GM19240 (cell line): ENCODE results near the gene TMA7B.
"Not testable (repeated sequence)": the region's sequence is repeated elsewhere in the genome, so short reads cannot be mapped to it uniquely, and the experiment has no call there.

ENCODE experiments used
- DNase-seq: peaks from one replicate; pipeline ENCODE4 v3.0.0; 2011; ENCODE audit warnings: low spot score; ENCODE audit not compliant: insufficient read length

Gene TMA7B

DNA sequence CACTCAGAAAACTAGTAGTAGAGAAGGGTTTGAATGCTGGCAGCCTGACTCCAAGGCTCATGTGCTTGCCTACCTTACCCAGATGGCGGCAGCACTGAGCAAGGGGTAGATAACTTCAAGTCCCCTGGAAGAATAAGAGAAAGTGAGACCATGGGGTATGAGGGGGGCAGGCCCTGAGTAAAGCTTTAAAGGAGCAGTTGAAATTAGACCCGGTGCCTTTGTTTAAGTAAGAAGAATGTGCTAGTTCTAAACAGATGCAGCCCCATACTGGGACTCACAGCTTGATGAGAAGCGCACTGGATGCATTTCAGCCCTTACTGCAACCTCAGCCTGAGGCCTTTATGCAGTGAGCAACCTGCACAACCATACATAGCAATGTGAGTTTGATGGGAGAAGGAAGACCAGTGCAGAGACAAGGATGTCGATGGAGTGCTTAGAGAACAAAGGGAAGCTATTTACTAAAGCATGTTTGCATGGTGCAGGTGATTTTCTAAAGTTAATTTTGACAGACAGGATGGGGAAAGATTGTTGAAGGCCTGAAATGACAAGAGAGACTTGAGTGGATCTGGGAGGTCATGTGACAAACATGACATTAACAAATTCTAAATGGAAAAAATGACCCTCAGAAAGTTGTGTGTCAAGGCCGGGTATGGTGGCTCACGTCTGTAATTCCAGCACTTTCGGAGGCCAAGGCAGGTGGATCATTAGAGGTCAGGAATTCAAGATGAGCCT is 27.1 kb upstream of the TMA7B start:
- no peak for DNase-seq

DNA sequence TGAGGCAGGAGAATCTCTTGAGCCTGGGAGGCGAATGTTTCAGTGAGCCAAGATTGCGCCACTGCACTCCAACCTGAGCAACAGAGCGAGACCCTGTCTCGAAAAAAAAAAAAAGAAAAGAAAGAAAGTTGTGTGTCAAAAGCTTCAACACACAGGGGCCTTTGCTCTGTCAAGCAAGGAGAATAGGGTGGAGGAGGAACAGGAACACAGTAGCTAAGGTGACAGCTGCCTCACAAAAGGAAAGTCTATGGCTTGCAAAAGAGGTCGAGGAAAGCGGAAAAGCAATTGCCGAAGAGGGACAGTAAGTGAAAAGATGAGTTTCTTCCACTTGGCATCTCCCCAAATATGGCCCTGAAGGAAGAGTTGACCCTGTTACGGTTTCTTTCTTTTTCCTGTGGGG is 26.5 kb upstream of the TMA7B start:
- DNase-seq = no peak

DNA sequence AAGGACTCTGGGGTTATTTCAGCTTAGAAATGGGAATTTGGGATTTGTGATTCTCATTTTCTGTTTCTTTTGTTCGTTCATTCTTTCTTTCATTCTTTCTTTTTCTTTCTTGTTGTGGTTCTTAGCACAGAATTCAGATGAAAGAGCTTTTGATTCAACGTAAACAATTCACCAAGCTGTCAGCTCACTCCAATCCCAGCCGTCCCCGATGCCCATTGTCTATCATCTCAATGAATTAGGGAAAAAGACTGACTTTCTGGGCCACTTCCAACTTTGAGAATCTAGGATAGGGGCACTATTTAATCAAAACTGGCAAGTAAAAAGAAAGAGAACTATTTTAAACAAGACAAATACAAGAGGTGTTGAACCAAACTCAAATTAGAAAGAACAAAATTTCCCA is 25.1 kb upstream of the TMA7B start:
- DNase-seq = no peak

DNA sequence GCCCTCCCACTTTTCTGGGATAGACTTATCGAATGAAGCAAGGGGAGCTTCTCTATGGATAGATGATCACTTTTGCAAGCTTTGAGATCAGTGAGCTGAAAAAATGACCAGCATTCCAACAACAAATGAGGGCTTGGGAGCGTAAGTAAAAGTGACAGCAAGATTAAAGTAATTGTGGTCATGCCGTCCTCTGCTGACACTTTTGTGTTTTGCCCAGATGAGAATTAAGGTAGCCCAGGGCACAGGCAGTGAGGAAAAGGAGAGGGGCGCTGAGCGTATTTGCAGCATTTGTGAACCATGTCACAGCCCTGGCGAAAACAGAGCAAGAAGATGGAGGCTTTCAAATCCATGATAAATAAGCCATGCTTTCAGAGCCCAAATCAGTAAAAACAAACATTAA is 24.6 kb upstream of the TMA7B start:
- DNase-seq = no peak

DNA sequence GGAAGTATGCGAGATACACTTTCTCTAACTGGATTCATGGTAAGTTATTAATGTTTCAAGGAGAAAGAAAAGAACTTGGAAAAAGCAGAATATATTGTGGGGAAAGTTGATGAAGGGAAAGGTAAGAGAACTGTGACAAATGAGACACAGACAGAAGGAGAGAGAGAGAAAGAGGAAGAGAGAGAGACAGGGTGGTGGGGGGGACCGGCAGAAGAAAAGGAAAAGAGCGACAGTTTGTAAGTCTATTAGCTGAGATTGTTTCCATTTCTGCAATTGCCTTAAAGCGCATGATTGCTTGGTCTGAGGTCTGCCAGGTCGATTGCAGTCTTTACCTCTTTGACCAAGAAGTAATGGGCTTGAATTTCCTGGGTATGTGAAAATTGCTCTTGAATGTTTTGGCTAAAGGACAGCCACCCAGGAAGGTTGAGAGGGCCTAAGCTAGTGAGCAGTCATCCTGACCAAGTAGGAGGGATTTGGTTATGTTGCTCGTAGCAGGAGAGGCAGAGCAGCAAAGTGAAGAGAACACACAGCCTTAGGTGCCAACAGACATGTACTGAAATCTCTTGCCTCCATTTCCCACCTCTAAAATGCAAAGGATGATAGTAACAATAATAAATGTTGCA is 23.6 kb upstream of the TMA7B start:
- no peak for DNase-seq

DNA sequence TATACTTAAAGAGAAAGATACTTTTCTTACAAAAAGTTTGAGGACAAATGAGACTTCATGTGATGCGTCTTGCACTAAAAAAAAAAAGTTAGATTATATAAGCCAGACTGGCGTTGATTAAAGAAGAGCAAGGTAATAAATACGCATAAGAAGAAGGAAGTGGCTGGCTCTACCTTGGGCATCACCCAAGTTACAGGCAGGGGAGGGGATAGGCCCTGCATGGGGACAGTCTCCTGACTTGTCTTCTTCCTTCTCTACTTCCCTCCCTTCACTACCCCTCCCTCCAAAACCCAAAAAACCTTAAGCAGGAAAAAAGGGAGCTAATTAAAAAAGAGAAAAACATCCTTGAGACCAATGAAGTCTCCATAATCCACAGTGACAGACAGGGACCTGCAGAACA is 22.3 kb upstream of the TMA7B start:
- DNase-seq = no peak

DNA sequence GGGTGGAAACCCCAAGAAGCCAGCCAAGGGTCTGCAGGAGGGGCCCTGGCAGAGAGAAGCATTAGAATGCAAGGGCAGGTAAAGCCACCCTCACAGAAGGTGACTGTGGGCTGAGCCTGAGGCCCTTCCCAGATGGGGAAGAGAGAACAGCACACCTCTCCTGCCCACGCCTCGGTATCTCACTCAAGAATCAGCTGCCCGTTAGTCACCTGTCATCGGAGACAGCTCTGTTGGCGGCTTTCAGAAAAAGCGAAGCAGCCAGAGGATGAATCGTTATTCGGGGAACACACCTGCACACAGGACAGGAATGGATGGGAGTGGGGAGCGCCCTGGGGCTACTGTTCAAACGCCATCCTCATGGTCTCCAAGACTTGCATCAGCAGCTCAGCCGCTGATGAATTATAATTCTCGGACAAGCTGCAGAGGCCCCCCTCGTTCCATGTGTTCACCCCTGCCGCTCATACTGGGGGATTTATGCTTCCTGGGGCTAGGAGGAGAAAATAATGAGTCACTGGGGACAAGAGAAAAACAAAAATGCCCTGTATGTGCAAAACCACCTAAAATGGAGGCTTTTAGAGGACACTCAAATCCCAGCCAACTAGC is 21.6 kb upstream of the TMA7B start:
- no peak for DNase-seq

DNA sequence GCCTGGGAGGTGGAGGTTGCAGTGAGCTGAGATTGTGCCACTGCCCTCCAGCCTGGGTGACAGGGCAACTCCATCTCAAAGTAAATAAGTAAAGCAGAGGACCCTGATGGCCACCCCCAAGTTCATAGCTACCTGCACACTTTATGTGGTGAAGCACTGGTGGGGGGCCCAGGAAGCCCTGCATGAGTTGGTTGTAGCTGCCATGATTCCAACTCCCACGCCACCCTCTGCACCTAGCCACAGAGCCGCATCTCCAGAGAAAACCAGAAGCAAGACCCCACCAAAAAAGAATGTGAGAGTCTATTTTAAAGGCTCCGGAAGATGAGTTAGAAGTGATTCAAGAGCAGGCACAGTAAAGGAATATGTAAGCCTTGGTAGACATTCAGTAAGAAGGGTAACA is 20.4 kb upstream of the TMA7B start:
- no peak for DNase-seq

DNA sequence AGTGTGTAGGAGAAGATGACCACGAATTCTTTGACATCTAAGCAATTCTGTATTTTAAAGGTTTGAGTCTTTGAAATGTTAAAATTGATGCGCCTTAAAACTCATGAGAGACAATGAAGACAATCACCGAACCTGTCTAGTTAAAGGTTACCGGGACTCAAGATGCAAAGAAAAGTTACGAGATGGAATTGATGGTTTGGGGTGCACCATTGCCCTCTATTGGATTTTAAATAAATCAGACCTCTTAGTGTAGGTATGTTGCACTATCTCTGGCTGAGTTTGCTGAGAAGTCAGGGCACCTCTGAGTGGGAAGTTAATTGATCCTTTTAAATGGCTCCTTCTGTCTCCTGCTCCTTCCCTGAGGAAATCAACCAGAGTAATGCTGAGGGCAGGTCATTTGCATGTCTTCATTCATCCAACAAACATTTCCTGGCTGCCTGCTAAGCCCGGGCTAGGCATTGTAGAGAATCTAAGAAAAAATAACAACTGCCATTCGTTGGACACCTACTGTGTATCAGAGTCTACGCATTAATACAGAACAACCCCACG is 19.4 kb upstream of the TMA7B start:
- no peak for DNase-seq

DNA sequence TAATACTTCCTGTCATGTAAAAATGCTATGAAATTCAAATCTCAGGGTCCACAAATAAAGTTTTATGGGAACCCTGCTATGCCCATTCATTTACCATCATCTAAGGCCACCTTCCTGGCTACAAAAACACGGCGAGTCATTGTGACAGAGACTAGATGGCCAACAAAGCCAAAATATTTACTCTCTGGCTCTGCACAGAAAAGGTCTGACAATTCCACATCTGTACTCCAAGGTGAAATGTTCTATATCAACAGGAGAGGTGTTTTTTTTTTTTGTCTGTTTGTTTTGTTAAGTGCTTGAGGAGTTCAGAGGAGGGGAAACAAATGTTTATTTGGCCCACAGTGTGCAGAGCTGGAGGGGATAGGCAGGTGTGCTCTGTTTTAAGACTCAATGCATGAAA is 18.6 kb upstream of the TMA7B start:
- DNase-seq = no peak

DNA sequence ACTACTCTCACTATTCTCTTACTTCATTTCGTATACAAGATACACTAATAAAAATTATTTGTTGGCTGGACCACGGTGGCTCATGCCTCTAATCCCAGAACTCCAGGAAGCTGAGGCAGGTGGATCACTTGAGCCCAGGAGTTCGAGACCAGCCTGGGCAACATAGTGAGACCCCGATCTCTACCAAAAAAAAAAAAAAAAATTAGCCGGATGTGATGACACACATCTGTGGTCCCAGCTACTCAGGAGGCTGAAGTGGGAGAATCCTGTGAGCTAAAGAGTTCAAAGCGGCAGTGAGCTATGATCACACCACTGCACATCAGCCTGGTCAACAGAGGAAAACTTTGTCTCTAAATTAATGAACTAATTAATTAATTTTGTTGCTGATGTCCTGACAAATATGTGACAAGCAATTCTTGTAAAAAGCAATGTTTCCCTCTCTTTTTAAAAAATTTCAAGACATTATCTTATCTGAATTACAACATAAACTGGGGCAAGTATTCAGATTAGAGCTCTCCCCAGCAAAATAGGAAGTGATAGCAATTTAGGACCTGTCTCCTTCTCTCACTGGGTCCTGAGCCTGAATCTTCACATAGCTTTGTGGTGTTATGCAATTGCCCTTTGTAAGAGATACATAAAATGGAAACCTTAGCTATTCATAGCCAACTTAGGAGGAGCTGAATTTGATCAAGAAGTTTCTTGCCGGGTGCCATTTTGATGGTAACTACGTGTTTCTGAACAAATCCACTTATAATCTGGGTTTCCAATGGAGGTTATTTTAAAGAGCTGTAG is 17.6 kb upstream of the TMA7B start:
- no peak for DNase-seq

DNA sequence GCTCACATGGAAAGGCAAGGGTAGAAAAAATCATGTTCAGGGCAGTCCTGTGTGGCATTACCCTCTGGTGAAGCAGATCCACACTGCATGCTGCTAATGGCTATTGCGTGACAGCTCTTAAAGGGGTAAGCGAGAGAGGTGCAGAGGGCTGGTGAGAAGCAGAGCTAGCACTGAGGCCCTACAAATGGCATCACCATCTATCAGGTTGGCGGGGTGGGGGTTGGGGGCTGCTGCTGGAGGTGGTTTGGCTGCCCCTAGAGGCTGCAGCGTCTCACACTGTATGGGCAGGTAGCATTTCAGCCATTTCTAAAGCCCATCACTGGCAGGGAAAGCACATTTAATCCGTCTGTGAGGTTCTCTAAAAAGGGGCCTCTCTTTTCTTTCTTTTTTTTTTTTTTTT is 16.9 kb upstream of the TMA7B start:
- no peak for DNase-seq

DNA sequence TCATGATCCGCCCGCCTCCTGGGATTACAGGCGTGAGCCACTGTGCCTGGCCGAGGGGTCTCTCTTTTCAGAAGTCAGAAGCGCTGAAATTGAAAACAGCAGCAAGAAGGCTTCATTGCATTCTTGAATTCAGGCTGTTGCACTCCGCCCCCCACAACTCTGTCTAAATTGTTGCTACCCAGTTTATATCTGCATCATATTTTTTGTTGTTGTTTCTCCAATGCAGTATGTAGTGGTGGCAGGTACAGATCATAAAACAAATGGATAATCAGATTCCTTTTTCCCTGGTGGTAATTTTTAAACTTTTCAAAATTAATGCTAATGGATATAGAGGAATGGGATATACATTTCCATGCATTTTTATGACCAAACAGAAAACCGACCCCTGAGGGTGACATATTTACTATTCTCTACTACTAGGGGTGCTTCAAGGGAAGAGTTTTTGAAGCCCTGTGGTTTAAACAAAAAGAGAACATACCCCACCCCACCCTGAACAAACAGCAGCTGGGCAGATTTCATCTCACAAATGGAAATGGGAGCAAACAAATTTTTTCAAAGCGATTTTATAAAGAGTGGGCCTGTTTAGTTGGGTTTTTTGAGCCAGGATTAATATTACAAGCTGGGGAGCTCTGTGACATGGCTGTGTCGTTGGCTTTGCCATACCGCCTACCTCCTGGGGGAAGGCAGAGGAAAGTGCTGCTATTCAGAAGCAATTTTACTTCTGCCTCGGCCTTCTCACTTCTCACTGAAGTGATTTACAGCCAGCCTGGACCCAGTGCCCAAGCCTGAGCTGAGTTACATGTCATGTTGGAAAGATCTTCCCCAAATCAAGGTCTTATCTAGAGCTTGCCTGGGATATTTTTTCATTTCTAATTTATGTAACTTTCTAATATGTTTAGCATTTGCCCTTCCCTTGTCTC is 16.0 kb upstream of the TMA7B start:
- DNase-seq = no peak

DNA sequence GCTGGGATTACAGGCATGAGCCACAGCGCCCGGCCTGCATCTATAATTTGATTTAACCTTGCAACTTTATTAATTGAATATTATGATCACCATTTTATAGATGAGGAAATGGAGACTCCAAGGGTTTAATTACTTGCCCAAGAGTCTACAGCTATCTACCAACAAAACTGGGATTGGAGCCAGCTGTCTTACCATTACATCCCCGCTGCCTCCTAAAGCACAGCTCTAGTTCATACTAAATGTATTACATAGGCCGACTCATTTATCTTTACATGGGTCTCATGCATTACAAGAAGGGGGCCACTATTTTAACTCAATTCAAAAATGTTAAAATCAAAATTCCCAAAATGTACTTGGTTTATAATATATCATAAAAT is 14.1 kb upstream of the TMA7B start:
- DNase-seq = no peak

DNA sequence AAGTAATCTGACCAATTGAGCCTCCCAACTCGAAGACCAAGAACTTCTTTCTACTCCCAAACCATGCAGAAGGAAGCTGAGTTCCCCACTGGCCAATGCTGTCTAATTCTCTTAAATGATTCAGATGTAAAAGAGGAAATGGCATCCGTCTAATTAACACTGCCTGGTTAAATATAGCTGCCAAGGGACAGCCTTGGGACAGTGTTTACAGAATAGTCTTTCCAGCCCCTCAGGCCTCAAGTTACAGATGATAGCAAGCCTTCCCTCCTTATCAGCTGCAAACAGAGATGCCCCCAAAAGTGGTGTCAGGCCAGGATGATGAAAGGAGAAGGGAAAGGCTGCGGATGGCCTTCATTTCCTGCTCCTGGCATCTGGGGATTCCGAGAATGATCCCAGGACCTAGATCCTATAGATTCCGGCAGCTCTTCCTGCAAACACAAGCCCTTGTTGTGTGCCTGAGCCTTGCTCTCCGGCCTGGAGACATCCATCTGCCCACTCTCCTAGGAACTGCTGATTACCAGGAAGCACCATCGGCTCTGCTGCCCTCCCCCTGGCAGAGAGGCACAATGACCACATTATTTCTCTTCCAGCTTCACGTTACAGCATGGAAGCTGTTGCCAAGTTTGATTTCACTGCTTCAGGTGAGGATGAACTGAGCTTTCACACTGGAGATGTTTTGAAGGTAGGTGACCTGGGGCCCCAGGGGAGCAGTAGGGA is 13.5 kb upstream of the TMA7B start:
- no peak for DNase-seq

DNA sequence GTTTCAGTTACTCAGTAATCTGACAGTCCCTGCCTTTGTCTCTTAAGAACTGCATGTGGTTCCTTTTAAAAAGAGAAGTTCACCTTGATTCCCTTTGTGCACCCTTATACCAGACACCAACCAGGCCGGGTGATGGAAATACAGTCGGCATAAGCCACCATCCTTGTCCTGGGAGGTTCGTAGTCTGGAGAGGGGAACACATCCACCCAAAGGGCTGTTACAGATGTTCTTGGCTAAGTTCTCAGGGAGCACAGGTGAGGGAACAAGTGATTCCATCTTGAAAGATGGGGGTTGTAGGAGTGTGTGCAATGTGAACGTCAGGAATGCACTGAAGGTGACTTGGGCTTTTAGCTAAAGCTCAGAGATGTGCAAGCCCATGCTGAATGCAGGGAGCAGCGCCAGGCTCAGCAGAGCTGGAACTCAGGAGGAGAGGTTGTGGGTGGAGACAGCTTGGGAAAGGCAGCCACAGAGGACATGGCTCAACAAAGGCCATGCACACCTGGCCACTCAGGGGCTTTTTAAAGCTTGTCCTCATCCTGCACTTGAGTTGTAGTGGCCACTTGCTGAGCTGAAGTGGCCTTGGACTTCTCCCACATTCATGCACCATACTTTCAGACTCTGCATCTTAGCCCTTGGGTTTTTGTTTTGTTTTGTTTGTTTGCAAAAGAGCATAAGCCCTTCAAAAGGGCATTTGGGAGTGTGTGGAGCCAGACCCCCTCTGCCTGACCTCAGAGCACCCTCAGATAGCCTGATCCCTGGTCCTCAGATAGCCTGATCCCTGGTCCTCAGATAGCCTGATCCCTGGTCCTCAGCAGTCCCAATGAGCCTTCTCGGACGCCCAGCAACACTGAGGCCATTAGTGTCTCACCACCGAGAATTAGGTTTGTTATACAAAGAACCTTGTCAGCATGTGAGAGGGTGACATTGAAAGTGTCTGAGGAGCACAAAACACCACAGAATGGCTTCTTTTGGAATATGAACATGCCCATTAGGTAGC is 12.7 kb upstream of the TMA7B start:
- DNase-seq = no peak

DNA sequence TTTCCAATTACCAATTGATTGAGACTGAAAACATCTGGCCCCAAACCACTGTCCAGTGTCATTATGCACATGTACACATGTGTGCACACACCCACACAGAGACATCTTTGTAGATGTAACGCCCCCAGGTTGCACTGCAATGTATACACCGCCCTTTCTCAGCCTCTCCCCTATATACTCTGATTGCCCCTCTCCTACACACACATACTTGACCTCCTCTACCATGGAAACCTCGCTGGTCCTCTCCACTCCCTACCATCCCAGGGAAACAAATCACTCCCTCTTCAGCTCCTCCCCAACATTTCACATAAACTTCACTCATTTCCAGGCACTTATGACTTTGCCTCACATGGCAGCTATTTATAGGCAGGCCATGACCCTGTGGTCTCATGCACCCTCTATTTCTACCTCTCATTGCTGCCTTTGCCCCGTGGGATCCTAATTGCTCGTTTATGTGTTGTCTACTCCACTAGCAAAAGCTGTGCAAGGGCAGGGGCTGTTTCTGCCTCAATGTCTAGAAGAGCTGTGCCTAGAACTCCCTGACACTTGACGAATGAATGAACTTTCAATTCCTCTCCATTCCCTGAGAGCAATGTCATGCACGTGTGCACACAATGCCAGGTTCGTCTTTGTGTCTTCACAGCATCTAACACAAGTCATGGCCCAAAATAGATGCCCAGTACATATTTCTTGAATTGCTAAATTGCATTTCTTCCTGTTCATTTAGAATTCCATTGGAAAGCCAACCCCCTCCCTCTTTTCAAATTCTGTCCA is 10.0 kb upstream of the TMA7B start:
- DNase-seq = no peak

DNA sequence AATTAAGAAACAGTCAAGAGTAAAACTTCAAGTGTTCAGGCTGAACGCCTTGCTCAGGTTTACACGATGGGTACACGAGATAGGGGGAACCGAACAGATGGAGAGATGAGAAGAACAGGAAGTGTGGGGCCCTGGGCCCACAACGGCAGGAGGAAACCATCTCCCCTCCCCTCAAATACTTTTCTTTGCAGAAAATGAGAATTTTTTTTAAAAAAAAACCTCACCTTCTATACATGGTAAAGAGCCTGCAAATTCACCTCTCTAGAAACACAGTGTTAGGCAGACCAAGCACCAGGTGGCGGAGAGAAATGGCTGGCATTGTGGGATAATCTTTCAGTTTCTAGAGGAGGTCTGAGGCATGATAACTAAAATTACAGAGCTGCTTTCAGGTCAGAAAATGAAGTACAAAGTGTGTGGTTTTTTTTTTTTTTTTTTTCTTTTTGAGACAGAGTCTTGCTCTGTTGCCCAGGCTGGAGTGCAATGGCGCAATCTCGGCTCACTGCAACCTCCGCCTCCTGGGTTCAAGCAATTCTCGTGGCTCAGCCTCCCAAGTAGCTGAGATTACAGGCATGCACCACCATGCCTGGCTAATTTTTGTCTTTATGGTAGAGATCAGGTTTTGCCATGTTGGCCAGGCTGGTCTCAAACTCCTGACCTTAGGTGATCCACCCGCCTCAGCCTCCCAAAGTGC is 8.4 kb upstream of the TMA7B start:
- not testable (repeated sequence) for DNase-seq
